Mammary epithelial cell (primary cell): ENCODE data around the gene GSG1L.

Experiments
- CTCF ChIP-seq, 2 donors: IDR thresholded peaks in 1 of 2; conservative IDR thresholded peaks in 1 of 2; 2 replicates each; pipeline ENCODE4 v1.5.1; 2011 to 2012; ENCODE audit warnings: inconsistent platforms in 2 of 2, low read length in 2 of 2, mild to moderate bottlenecking in 2 of 2, control low read depth in 1 of 2, low read depth in 1 of 2; ENCODE audit not compliant: insufficient read depth in 1 of 2; ENCODE audit errors: extremely low read depth in 1 of 2
- EZH2 ChIP-seq: IDR thresholded peaks from 2 replicates; pipeline ENCODE4 v1.6.1; 2012; ENCODE audit warnings: low read length, inconsistent platforms, borderline replicate concordance

GRCh38 chr16:27785307-27785678 is 278.2 kb downstream of the GSG1L start:
- no peak for TF ChIP-seq CTCF (conservative IDR thresholded peaks at IDR 0.05 in 1 of 2, IDR thresholded peaks at IDR 0.05 in 1 of 2; ENCODE audit: extremely low read depth in 1 of 2, insufficient read depth in 1 of 2, low read depth in 1 of 2, low read length in 2 of 2)
- TF ChIP-seq EZH2: no peak
